HepG2 (cell line): ENCODE results near the gene DLX1. TPM values are rescaled to one million over a fixed set of nuclear protein-coding genes. Genes with fewer than 3 reads are reported as not detected.

Source experiments
- ATAC-seq: fragments of 200-7000 bp; cut with Tn5 transposase; 3 replicates; pipeline ENCODE4 v1.9.1; 2020; ENCODE audit warnings: mild to moderate bottlenecking, moderate library complexity
- BruUV-seq: library from RNA; stranded (reverse); fragments of 400-500 nt; replicated peaks from 2 replicates; lab custom pipeline; 2021; lab: Mats Ljungman, UMichigan
- CTCF ChIA-PET: fragments of 300-600 bp; formaldehyde crosslinking; extraction: SDS; loops from one replicate; lab custom pipeline; 2021; ENCODE audit warnings: low total read pairs, inconsistent platforms, low intra/inter-chr PET ratio; lab: Yijun Ruan, JAX
- POLR2A ChIA-PET: fragments of 350-600 bp; sonication (Branson Sonifier 250); formaldehyde crosslinking; loops from one replicate; lab custom pipeline; 2020; ENCODE audit warnings: antibody characterized with exemption, inconsistent platforms; lab: Yijun Ruan, JAX
- DNase-seq: peaks from one replicate; pipeline ENCODE4 v3.0.0-alpha.2; 2015; ENCODE audit warnings: low spot score
- FAIRE-seq: peaks from 3 replicates; lab custom pipeline; 2011; peaks lifted over from hg19 to GRCh38; lab: Jason Lieb, UNC
- H2AFZ ChIP-seq: one replicate; pipeline ENCODE4 v1.6.1; 2011; ENCODE audit warnings: low read length, inconsistent platforms
- H3K27ac ChIP-seq: fragments of 300-600 bp; 3 replicates; pipeline ENCODE4 v1.8.0; 2011; ENCODE audit warnings: mixed run types, mild to moderate bottlenecking, mixed read lengths, low read length, inconsistent platforms; ENCODE audit not compliant: insufficient read depth; ENCODE audit errors: extremely low read length
- H3K27me3 ChIP-seq, 2 experiments: fragments of 200-600 bp in 1 of 2; 2 replicates in 1 of 2; 3 replicates in 1 of 2; pipeline versions ENCODE4 v1.6.0 to v1.8.0; 2011; ENCODE audit warnings: low read length in 2 of 2, mild to moderate bottlenecking in 2 of 2, moderate library complexity in 2 of 2, inconsistent platforms in 1 of 2; ENCODE audit not compliant: insufficient read depth in 2 of 2, control insufficient read depth in 1 of 2
- H3K36me3 ChIP-seq, 2 experiments: fragments of 200-600 bp in 1 of 2; replicated peaks in 1 of 2; 2 replicates in 1 of 2; 3 replicates in 1 of 2; pipeline versions ENCODE4 v1.5.1 to v1.8.0; 2011; ENCODE audit warnings: low read length in 2 of 2, inconsistent platforms in 1 of 2; ENCODE audit not compliant: insufficient read depth in 2 of 2, control insufficient read depth in 1 of 2
- H3K4me1 ChIP-seq: 2 replicates; pipeline ENCODE4 v1.5.1; 2012; ENCODE audit warnings: low read length, inconsistent platforms; ENCODE audit not compliant: insufficient read depth
- H3K4me2 ChIP-seq: 2 replicates; pipeline ENCODE4 v1.6.0; 2011; ENCODE audit warnings: low read depth, low read length, inconsistent platforms
- H3K4me3 ChIP-seq, 3 experiments: fragments of 200-600 bp in 1 of 3; sonication (generic), shearing (Covaris generic) in 1 of 3; replicated peaks in 1 of 3; 2 replicates each; pipeline ENCODE4 v1.5.1; 2011 to 2016; ENCODE audit warnings: low read length in 3 of 3, inconsistent platforms in 2 of 3, low read depth in 2 of 3, mild to moderate bottlenecking in 2 of 3, control low read depth in 1 of 3, mixed read lengths in 1 of 3; ENCODE audit not compliant: insufficient read depth in 1 of 3
- H3K79me2 ChIP-seq: one replicate; pipeline ENCODE4 v1.6.1; 2011; ENCODE audit warnings: low read length, inconsistent platforms; ENCODE audit not compliant: insufficient read depth
- H3K9ac ChIP-seq: 2 replicates; pipeline ENCODE4 v1.6.0; 2011; ENCODE audit warnings: mild to moderate bottlenecking, low read depth, low read length, inconsistent platforms; ENCODE audit not compliant: insufficient read depth
- H3K9me3 ChIP-seq: 2 replicates; pipeline ENCODE4 v1.5.1; 2012; ENCODE audit warnings: mild to moderate bottlenecking, low read length
- H4K20me1 ChIP-seq: 2 replicates; pipeline ENCODE4 v1.6.0; 2011; ENCODE audit warnings: inconsistent platforms, mild to moderate bottlenecking, low read length, moderate library complexity; ENCODE audit not compliant: insufficient read depth
- CBX2 ChIP-seq, 2 experiments: fragments of 200-600 bp in 1 of 2; sonication (generic); formaldehyde crosslinking in 1 of 2; IDR thresholded peaks; 2 replicates each; pipeline versions ENCODE4 v1.7.0 to v1.8.1; 2018 to 2022; ENCODE audit warnings: low read depth in 2 of 2, low read length in 1 of 2, mild to moderate bottlenecking in 1 of 2, missing genetic modification reagents in 1 of 2
- ETV6 ChIP-seq: sonication (generic); formaldehyde crosslinking; conservative IDR thresholded peaks from 2 replicates; pipeline ENCODE4 v1.4.0; 2020; ENCODE audit warnings: missing genetic modification reagents
- FOXA1 ChIP-seq, 2 experiments: fragments of 450-650 bp in 1 of 2; sonication (generic) in 1 of 2; formaldehyde crosslinking in 1 of 2; IDR thresholded peaks; 2 replicates each; pipeline versions ENCODE4 v1.4.0 to v1.6.1; 2016 to 2020; ENCODE audit warnings: missing genetic modification reagents in 1 of 2
- NCOR1 ChIP-seq: fragments of 200-600 bp; sonication (generic); IDR thresholded peaks from 2 replicates; pipeline ENCODE4 v1.7.0; 2017; ENCODE audit warnings: antibody characterized with exemption, low read length, borderline replicate concordance
- SNRNP70 ChIP-seq: fragments of 200-400 bp; formaldehyde crosslinking; IDR thresholded peaks from 2 replicates; pipeline ENCODE4 v1.6.1; 2017; ENCODE audit warnings: mild to moderate bottlenecking, low read depth, low read length, moderate library complexity
- ZNF776 ChIP-seq: sonication (generic); formaldehyde crosslinking; IDR thresholded peaks from 2 replicates; pipeline ENCODE4 v1.4.0; 2020; ENCODE audit warnings: mild to moderate bottlenecking, missing genetic modification reagents
- WGBS: methylation state at CpG from one replicate; pipeline ENCODE4 v1.1.6; 2017; ENCODE audit warnings: low lambda C conversion rate; 5-methylcytosine and 5-hydroxymethylcytosine counted together
- in situ Hi-C: cut with HindIII; loops from 2 replicates; pipeline ENCODE4 v1.10.0; 2017; ENCODE audit warnings: low pct_unique_long_range_greater_than_20kb; ENCODE audit not compliant: extremely low pct_ligation_motif_present
- intact Hi-C: fragments of 100-400 bp; cut with micrococcal nuclease; formaldehyde crosslinking; loops from one replicate; pipeline ENCODE4 v1.10.0; 2022; ENCODE audit not compliant: unreplicated experiment
- polyA plus RNA-seq, 8 experiments: library from polyadenylated mRNA; depleted of rRNA in 3 of 8; stranded (reverse) in 7 of 8; unstranded in 1 of 8; fragments of >200 nt; fragmentation: Illumina TruSeq in 4 of 8; extraction: Trizol in 4 of 8; gene quantifications; 2 replicates each; pipeline versions ENCODE4 v1.2.1 to v1.2.3, GENCODE V29; 2011 to 2016; ENCODE audit warnings: low read depth in 4 of 8, missing spikeins in 1 of 8, mixed read lengths in 1 of 8; ENCODE audit not compliant: insufficient read depth in 1 of 8
- total RNA-seq, 5 experiments: library from RNA; depleted of rRNA; stranded (reverse); fragments of >200 nt; fragmentation: Illumina TruSeq; extraction: Trizol; gene quantifications; 2 replicates each; pipeline ENCODE4 v1.2.3, GENCODE V29; 2016; ENCODE audit warnings: low read depth in 1 of 5
- TF ChIP-seq, protein P1 (sequence below): sonication (generic); formaldehyde crosslinking; IDR thresholded peaks from 2 replicates; pipeline ENCODE4 v1.4.0; 2020; ENCODE audit warnings: mild to moderate bottlenecking, missing genetic modification reagents
- TF ChIP-seq, protein P2 (sequence below): sonication (generic); formaldehyde crosslinking; IDR thresholded peaks from 2 replicates; pipeline ENCODE4 v1.9.0; 2021; ENCODE audit warnings: missing genetic modification reagents, mild to moderate bottlenecking, borderline replicate concordance

DLX1 gene
- total and polyA plus RNA-seq, 2 of the 13 experiments (the other 11 are each of a cell fraction or from before 2014, with no cell fraction given), result 0.18 to 0.86 TPM

DNA sequence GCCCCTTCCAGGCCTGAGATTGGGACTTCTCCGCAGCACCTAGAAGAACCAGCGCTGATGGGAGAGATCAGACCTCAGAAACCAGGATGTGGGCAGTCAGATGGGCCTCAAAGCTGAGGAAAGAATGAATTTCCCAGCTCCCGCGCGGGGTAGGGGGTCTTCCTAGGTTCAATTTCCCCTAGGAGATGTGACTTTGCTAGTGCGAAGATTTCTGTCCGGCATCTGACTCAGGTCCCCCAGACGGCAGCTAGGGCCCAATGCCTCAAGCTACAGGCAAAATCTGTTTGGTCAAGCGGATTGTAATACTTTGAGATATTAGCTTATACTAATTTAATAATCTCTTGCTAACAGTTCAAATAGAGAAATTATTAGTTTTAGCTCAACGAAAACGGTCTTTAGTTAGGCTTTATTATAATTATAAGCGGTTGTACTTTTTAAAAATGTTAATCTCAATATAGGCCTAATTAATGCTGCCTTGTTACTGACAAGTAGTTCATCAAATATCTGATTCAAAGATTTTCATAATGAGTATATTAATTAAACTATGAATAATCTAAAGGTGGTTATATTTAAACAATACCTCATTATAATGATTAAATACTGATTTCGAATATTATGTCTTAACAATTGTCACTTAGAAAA, 5.8 kb downstream of the DLX1 start:
- Histone ChIP-seq H4K20me1 (peaks cover 8% of the 10 kb centered on the region; the same call in 1 of the 2 replicates), H3K9ac (no peak overlapping the region), H2AFZ (no peak overlapping the region), H3K27ac (no peak overlapping the region), H3K4me1 (peaks cover 45% of the 10 kb centered on the region), H3K27me3 (peaks cover 19 to 99% of the 10 kb centered on the region in 2 experiments; a peak in 4 of 5 replicates), H3K9me3 (no peaks in the 10 kb centered on the region), H3K4me2 (no peak overlapping the region), H3K79me2 (no peaks in the 10 kb centered on the region), H3K4me3 (no peak overlapping the region), H3K36me3 (no peaks in the 10 kb centered on the region)
- ATAC-seq, result no peak
- no TSS peak for BruUV-seq
- no peak for FAIRE-seq
- intact Hi-C loops (no loop called here), in situ Hi-C loops (no loop called here)
- WGBS, result 39% methylated on average over 13 of the region's 13 CpGs
- POLR2A ChIA-PET, result interaction anchor here (2.5 kb wide), 1 partner anchor 11 kb away, joined by 16 read pairs; the partner anchor contains the start of gene DLX2
- no peak for DNase-seq
- TF ChIP-seq FOXA1 (IDR thresholded peaks at IDR 0.05) (no peak), FOXA1 (CRISPR knock-in tag; IDR thresholded peaks at IDR 0.05) (no peak), ETV6 (CRISPR knock-in tag) (no peak), ZNF776 (no peak), CBX2 (IDR thresholded peaks at IDR 0.05; ENCODE audit: low read depth, low read length) (0 out of 2 replicates have a peak, but pooled peaks have one; percentile 87), CBX2 (CRISPR knock-in tag; IDR thresholded peaks at IDR 0.05; ENCODE audit: low read depth) (no peak), NCOR1 (no peak), SNRNP70 (no peak)
- TF ChIP-seq, protein P1, sequence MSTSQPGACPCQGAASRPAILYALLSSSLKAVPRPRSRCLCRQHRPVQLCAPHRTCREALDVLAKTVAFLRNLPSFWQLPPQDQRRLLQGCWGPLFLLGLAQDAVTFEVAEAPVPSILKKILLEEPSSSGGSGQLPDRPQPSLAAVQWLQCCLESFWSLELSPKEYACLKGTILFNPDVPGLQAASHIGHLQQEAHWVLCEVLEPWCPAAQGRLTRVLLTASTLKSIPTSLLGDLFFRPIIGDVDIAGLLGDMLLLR (CRISPR knock-in tag), result no peak
- TF ChIP-seq, protein P2, sequence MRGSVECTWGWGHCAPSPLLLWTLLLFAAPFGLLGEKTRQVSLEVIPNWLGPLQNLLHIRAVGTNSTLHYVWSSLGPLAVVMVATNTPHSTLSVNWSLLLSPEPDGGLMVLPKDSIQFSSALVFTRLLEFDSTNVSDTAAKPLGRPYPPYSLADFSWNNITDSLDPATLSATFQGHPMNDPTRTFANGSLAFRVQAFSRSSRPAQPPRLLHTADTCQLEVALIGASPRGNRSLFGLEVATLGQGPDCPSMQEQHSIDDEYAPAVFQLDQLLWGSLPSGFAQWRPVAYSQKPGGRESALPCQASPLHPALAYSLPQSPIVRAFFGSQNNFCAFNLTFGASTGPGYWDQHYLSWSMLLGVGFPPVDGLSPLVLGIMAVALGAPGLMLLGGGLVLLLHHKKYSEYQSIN (CRISPR knock-in tag), result no peak
- CTCF ChIA-PET, result no interaction called here
